GM23338 (cell line): ENCODE data around the gene CSGALNACT2. TPM values are rescaled to one million over a fixed set of nuclear protein-coding genes. Genes with fewer than 3 reads are reported as not detected.

Experiments
- ATAC-seq: fragments of 200-7000 bp; cut with Tn5 transposase; 3 replicates; pipeline ENCODE4 v1.9.1; 2020
- DNase-seq: peaks from one replicate; pipeline ENCODE4 v3.0.0-alpha.2; 2015; ENCODE audit warnings: low spot score
- H2AFZ ChIP-seq: fragments of 200-600 bp; sonication (generic); 2 replicates; pipeline ENCODE4 v1.8.0; 2016; ENCODE audit warnings: antibody characterized with exemption, mild to moderate bottlenecking, moderate library complexity
- H3F3A ChIP-seq: fragments of 200-600 bp; sonication (generic); replicated peaks from 2 replicates; pipeline ENCODE4 v1.8.0; 2017; ENCODE audit warnings: antibody characterized with exemption, mixed run types, low read depth
- H3K27ac ChIP-seq: fragments of 200-600 bp; sonication (generic); 2 replicates; pipeline ENCODE4 v1.6.1; 2016; ENCODE audit warnings: low read depth
- H3K27me3 ChIP-seq: fragments of 200-600 bp; sonication (generic); 2 replicates; pipeline ENCODE4 v1.8.0; 2016; ENCODE audit warnings: mild to moderate bottlenecking, mixed run types, moderate library complexity; ENCODE audit not compliant: insufficient read depth
- H3K36me3 ChIP-seq: fragments of 200-600 bp; sonication (generic); 2 replicates; pipeline ENCODE4 v1.8.0; 2016; ENCODE audit warnings: mild to moderate bottlenecking; ENCODE audit not compliant: insufficient read depth
- H3K4me1 ChIP-seq: fragments of 200-600 bp; sonication (generic); 2 replicates; pipeline ENCODE4 v1.8.0; 2016; ENCODE audit warnings: mild to moderate bottlenecking, moderate library complexity; ENCODE audit not compliant: insufficient read depth
- H3K4me2 ChIP-seq: fragments of 200-600 bp; sonication (generic); 2 replicates; pipeline ENCODE4 v1.7.1; 2017; ENCODE audit warnings: mixed run types
- H3K4me3 ChIP-seq: fragments of 200-600 bp; sonication (generic); 2 replicates; pipeline ENCODE4 v1.6.1; 2016; ENCODE audit warnings: mixed run types
- H3K79me2 ChIP-seq: fragments of 200-600 bp; sonication (generic); replicated peaks from 2 replicates; pipeline ENCODE4 v1.8.0; 2017; ENCODE audit warnings: mild to moderate bottlenecking; ENCODE audit not compliant: insufficient read depth
- H3K9me2 ChIP-seq: fragments of 200-600 bp; sonication (generic); 2 replicates; pipeline ENCODE4 v1.8.0; 2017; ENCODE audit not compliant: insufficient read depth
- H4K20me1 ChIP-seq: fragments of 200-600 bp; sonication (generic); replicated peaks from 2 replicates; pipeline ENCODE4 v1.8.0; 2017; ENCODE audit warnings: mild to moderate bottlenecking; ENCODE audit not compliant: insufficient read depth
- H3K27ac Mint-ChIP-seq: 2 replicates; pipeline ENCODE4 v1.8.0; 2020; ENCODE audit warnings: inconsistent platforms, mild to moderate bottlenecking, moderate library complexity, mixed read lengths
- H3K27me3 Mint-ChIP-seq: 3 replicates; pipeline ENCODE4 v1.8.0; 2022; ENCODE audit warnings: low read depth, mild to moderate bottlenecking, moderate library complexity, mixed read lengths, inconsistent platforms; ENCODE audit not compliant: insufficient read depth, poor library complexity
- H3K36me3 Mint-ChIP-seq: 3 replicates; pipeline ENCODE4 v1.8.0; 2021; ENCODE audit warnings: low read depth, mild to moderate bottlenecking, inconsistent platforms, moderate library complexity, mixed read lengths
- H3K4me1 Mint-ChIP-seq: 3 replicates; pipeline ENCODE4 v1.8.0; 2020; ENCODE audit warnings: mild to moderate bottlenecking, inconsistent platforms, mixed read lengths
- H3K4me3 Mint-ChIP-seq: 3 replicates; pipeline ENCODE4 v1.8.0; 2021; ENCODE audit warnings: moderate library complexity, mild to moderate bottlenecking, inconsistent platforms, mixed read lengths
- H3K9me3 Mint-ChIP-seq: 3 replicates; pipeline ENCODE4 v1.8.0; 2020; ENCODE audit warnings: moderate library complexity, mild to moderate bottlenecking, inconsistent platforms, mixed read lengths
- CREB1 ChIP-seq: fragments of 250-450 bp; sonication (Bioruptor Pico); IDR thresholded peaks from 2 replicates; pipeline ENCODE4 v1.5.0; 2020; ENCODE audit warnings: low read depth, mild to moderate bottlenecking, moderate library complexity
- CTCF ChIP-seq, 2 experiments: fragments of 200-600 bp in 1 of 2; sonication (generic) in 1 of 2; conservative IDR thresholded peaks; 2 replicates each; pipeline versions ENCODE4 v1.5.1 to v1.6.1; 2016 to 2017; ENCODE audit warnings: antibody characterized with exemption in 2 of 2, low read depth in 2 of 2, mild to moderate bottlenecking in 2 of 2, moderate library complexity in 1 of 2
- ETS1 ChIP-seq: IDR thresholded peaks from 2 replicates; pipeline ENCODE4 v1.6.1; 2016; ENCODE audit warnings: antibody characterized with exemption
- EZH2 ChIP-seq: fragments of 200-600 bp; sonication (generic); IDR thresholded peaks from one replicate; pipeline ENCODE4 v1.8.0; 2017; ENCODE audit warnings: antibody characterized with exemption, mild to moderate bottlenecking, low read depth; ENCODE audit not compliant: unreplicated experiment
- JUNB ChIP-seq: IDR thresholded peaks from one replicate; pipeline ENCODE4 v1.6.1; 2016; ENCODE audit warnings: antibody characterized with exemption; ENCODE audit not compliant: unreplicated experiment
- NANOG ChIP-seq: IDR thresholded peaks from 2 replicates; pipeline ENCODE4 v1.6.1; 2016; ENCODE audit warnings: antibody characterized with exemption, borderline replicate concordance
- POLR2AphosphoS5 ChIP-seq: IDR thresholded peaks from 2 replicates; pipeline ENCODE4 v1.6.1; 2016; ENCODE audit warnings: antibody characterized with exemption, low read depth
- ZNF331 ChIP-seq: fragments of 250-450 bp; sonication (Bioruptor Pico); IDR thresholded peaks from 2 replicates; pipeline ENCODE4 v1.5.0; 2020; ENCODE audit warnings: low read depth, mild to moderate bottlenecking, moderate library complexity
- ZNF462 ChIP-seq: fragments of 250-450 bp; sonication (Bioruptor Pico); IDR thresholded peaks from 2 replicates; pipeline ENCODE4 v1.5.0; 2020; ENCODE audit warnings: mild to moderate bottlenecking, moderate library complexity
- polyA plus RNA-seq: library from polyadenylated mRNA; unstranded; fragments of >200 nt; fragmentation: Nextera tagmentation; extraction: Ambion mirVana; gene quantifications from 2 replicates; pipeline ENCODE4 v1.2.1, GENCODE V29; 2016
- total RNA-seq: library from RNA; depleted of rRNA; stranded (reverse); fragments of >200 nt; shearing (Covaris generic); gene quantifications from 2 replicates; pipeline ENCODE4 v1.2.3, GENCODE V29; 2014

Gene CSGALNACT2
- total and polyA plus RNA-seq, 2 experiments from 2014 or later: 3.0 to 4.6 TPM

- TF ChIP-seq CTCF (conservative IDR thresholded peaks at IDR 0.05; ENCODE audit: low read depth in 2 of 2): no peak
- no peak for TF ChIP-seq ZNF462 (CRISPR knock-in tag)
- no peak for TF ChIP-seq CREB1 (CRISPR knock-in tag)
Measured at GRCh38 chr10:43111101-43111500, 27.1 kb upstream of the CSGALNACT2 start (continued).

- Histone ChIP-seq H3K4me3 (no peak overlapping the region), H3K9me2 (no peaks in the 10 kb centered on the region), H3K4me1 (no peaks in the 10 kb centered on the region), H3K36me3 (no peaks in the 10 kb centered on the region), H2AFZ (no peak overlapping the region), H3K27me3 (no peaks in the 10 kb centered on the region), H3K4me2 (no peak overlapping the region), H3F3A (no peaks in the 10 kb centered on the region), H4K20me1 (no peaks in the 10 kb centered on the region), H3K27ac (no peak overlapping the region), H3K79me2 (no peaks in the 10 kb centered on the region)
- DNase-seq (no peak), ATAC-seq (no peak)
- H3K27ac Mint-ChIP-seq: no peak overlapping the region
- no peaks in the 10 kb centered on the region for H3K9me3 Mint-ChIP-seq
- no peak overlapping the region for H3K4me3 Mint-ChIP-seq
- H3K36me3 Mint-ChIP-seq: no peaks in the 10 kb centered on the region
- H3K27me3 Mint-ChIP-seq: peaks cover 5% of the 10 kb centered on the region
- no peaks in the 10 kb centered on the region for H3K4me1 Mint-ChIP-seq
- TF ChIP-seq JUNB: no peak
- no peak for TF ChIP-seq ETS1
- TF ChIP-seq NANOG: no peak
- no peak for TF ChIP-seq EZH2
- no peak for TF ChIP-seq ZNF331 (CRISPR knock-in tag)
- TF ChIP-seq POLR2AphosphoS5: no peak
- TF ChIP-seq CREB1 (CRISPR knock-in tag): no peak
Measured at GRCh38 chr10:43111921-43112607, 26.2 kb upstream of the CSGALNACT2 start.
